ENCODE results near the gene VSTM1. TPM values are rescaled to one million over a fixed set of nuclear protein-coding genes. Genes with fewer than 3 reads are reported as not detected.

Gene VSTM1
- total RNA-seq, 1 experiment from 2014 or later: not detected

- WGBS (ENCODE audit: extremely low coverage, insufficient read length, low lambda C conversion rate): no CpG with 5 or more reads among the region's 12 CpGs
- H3K4me3 Mint-ChIP-seq: peak overlapping the region in 1 of 2 experiments; percentile 36; a peak in 1 of 5 replicates
- no peak overlapping the region for H2BK5ac ChIP-seq (ENCODE audit: insufficient read length, low read length)
Measured at GRCh38 chr19:54099190-54099902, 35.6 kb upstream of the VSTM1 start.

More at GRCh38 chr19:54099190-54099902, 35.6 kb upstream of the VSTM1 start:
- H3K4me1 Mint-ChIP-seq: peaks cover 11 to 25% of the 10 kb centered on the region in 2 experiments
- H3K4me2 ChIP-seq (ENCODE audit: insufficient read depth, insufficient read length, low read length): no peak overlapping the region
- no peaks in the 10 kb centered on the region for H3K4me1 ChIP-seq (ENCODE audit: insufficient read depth, low read length)
- H3K27ac ChIP-seq (ENCODE audit: insufficient read length, low read depth, low read length): no peak overlapping the region
- H3K9me3 Mint-ChIP-seq: peaks cover under 1 to 4% of the 10 kb centered on the region in 2 experiments
- peaks cover 9% of the 10 kb centered on the region for H3K23me2 ChIP-seq (ENCODE audit: insufficient read length, low read depth, low read length, poor library complexity, severe bottlenecking)
- no peak overlapping the region for H2BK15ac ChIP-seq (ENCODE audit: low read depth, low read length)
- no peak for TF ChIP-seq CTCF (conservative IDR thresholded peaks at IDR 0.05)
- no peak overlapping the region for H4K5ac ChIP-seq (ENCODE audit: insufficient read length, low read depth, low read length)
- peaks cover 4% of the 10 kb centered on the region for H3K79me1 ChIP-seq (ENCODE audit: insufficient read depth, low read depth, low read length, poor library complexity, severe bottlenecking)
- H3K23ac ChIP-seq (ENCODE audit: insufficient read length, low read depth, low read length): no peak overlapping the region
- no peak overlapping the region for H2AK5ac ChIP-seq (ENCODE audit: insufficient read length, low read length)
- H3K14ac ChIP-seq (ENCODE audit: insufficient read depth, low read length): no peak overlapping the region
- no peaks in the 10 kb centered on the region for H4K20me1 ChIP-seq (ENCODE audit: control insufficient read depth, insufficient read depth, insufficient read length)
- no peak for DNase-seq
- H3T11ph ChIP-seq (ENCODE audit: low read length): no peak overlapping the region
- H3K18ac ChIP-seq (ENCODE audit: insufficient read length, low read depth, low read length): no peak overlapping the region
- H2AFZ ChIP-seq (ENCODE audit: low read length): no peak overlapping the region
- H3K36me3 Mint-ChIP-seq (ENCODE audit: insufficient read depth in 1 of 3, low read depth in 3 of 3): peaks cover 0 to 4% (median 2%) of the 10 kb centered on the region in 3 experiments; a peak in 5 of 7 replicates
- H4K8ac ChIP-seq (replicated peaks; ENCODE audit: insufficient read length, low read depth, low read length): no peak overlapping the region
- peaks cover 1% of the 10 kb centered on the region; the same call in 1 of the 2 replicates for H3K79me2 ChIP-seq (ENCODE audit: insufficient read depth, low read length)
- H3K9me3 ChIP-seq (ENCODE audit: control insufficient read depth, low read depth, low read length): no peaks in the 10 kb centered on the region
- H3K4ac ChIP-seq (ENCODE audit: low read depth, low read length): no peak overlapping the region
- H3K9ac ChIP-seq (ENCODE audit: extremely low read depth, insufficient read length, low read length): no peak overlapping the region
- H2BK12ac ChIP-seq (ENCODE audit: insufficient read length, low read depth, low read length): no peak overlapping the region
- H3K27ac Mint-ChIP-seq: no peak overlapping the region
- H2BK120ac ChIP-seq (ENCODE audit: low read depth, low read length, poor library complexity, severe bottlenecking): no peak overlapping the region
- no peaks in the 10 kb centered on the region; the same call in 1 of the 2 replicates for H3K27me3 ChIP-seq (ENCODE audit: insufficient read depth, low read length)
- no peak overlapping the region for H4K91ac ChIP-seq (ENCODE audit: insufficient read length, low read depth, low read length)
- no peak overlapping the region for H3K56ac ChIP-seq (ENCODE audit: insufficient read length, low read depth, low read length)
- peaks cover 24% of the 10 kb centered on the region for H3K27me3 Mint-ChIP-seq (ENCODE audit: low read depth)
- H2BK20ac ChIP-seq (ENCODE audit: low read depth, low read length, poor library complexity, severe bottlenecking): no peak overlapping the region
